ENCODE measurements around the gene C1S.

DNA sequence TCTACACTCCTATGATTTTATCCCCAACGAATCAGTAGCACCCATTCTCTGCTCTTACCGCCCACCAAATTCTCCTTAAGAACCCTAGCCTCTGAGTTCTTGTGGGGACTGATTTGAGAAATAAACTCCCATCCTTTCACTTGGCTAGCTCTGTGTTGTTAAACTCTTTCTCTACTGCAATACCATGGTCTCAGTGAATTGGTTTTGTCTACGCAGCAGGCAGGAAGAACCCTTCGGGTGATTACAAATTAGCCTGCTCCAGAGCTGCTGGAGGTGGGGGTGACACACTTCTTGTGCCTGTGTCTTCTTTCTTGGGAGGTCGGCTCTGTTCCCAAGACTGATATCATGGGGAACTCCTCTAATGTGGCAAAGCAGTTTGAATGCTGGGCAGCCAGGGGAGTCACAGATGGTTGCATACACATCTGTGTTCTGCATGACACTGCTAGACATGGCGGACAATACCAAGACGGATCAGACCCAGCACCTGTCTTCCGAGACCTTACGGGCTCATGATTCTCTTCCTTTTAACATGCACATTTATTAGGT lies 1.6 kb upstream of the C1S start:
- TF ChIP-seq POLR2A (IDR thresholded peaks at IDR 0.05) = no peak
- TF ChIP-seq, protein P1, sequence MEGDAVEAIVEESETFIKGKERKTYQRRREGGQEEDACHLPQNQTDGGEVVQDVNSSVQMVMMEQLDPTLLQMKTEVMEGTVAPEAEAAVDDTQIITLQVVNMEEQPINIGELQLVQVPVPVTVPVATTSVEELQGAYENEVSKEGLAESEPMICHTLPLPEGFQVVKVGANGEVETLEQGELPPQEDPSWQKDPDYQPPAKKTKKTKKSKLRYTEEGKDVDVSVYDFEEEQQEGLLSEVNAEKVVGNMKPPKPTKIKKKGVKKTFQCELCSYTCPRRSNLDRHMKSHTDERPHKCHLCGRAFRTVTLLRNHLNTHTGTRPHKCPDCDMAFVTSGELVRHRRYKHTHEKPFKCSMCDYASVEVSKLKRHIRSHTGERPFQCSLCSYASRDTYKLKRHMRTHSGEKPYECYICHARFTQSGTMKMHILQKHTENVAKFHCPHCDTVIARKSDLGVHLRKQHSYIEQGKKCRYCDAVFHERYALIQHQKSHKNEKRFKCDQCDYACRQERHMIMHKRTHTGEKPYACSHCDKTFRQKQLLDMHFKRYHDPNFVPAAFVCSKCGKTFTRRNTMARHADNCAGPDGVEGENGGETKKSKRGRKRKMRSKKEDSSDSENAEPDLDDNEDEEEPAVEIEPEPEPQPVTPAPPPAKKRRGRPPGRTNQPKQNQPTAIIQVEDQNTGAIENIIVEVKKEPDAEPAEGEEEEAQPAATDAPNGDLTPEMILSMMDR (IDR thresholded peaks at IDR 0.05) = no peak

All from body of pancreas (tissue), 4 donors.